Jurkat, Clone E6-1 (cell line): ENCODE data around the gene CUX1.
"Not testable (repeated sequence)": the region's sequence is repeated elsewhere in the genome, so short reads cannot be mapped to it uniquely, and the experiment has no call there.

Source experiments
- DNase-seq: peaks from one replicate; pipeline ENCODE4 v3.0.0-alpha.2; 2011; ENCODE audit warnings: low read depth, low spot score
- H3K4me3 ChIP-seq: 2 replicates; pipeline ENCODE4 v1.5.1; 2011; ENCODE audit warnings: mild to moderate bottlenecking, low read length, control low read depth, moderate library complexity

CUX1 gene

GRCh38 chr7:102006695-102007094 lies 189.3 kb downstream of the CUX1 start:
- no peak overlapping the region for H3K4me3 ChIP-seq
- no peak for DNase-seq

GRCh38 chr7:102008535-102009262 lies 191.3 kb downstream of the CUX1 start:
- no peak for DNase-seq
- H3K4me3 ChIP-seq: no peak overlapping the region

- no peak for DNase-seq
Observed at GRCh38 chr7:102009628-102010027, 192.2 kb downstream of the CUX1 start.

GRCh38 chr7:102012112-102012830 lies 194.8 kb downstream of the CUX1 start:
- H3K4me3 ChIP-seq, DNase-seq: not testable (repeated sequence)

More at GRCh38 chr7:102009628-102010027, 192.2 kb downstream of the CUX1 start:
- no peak overlapping the region for H3K4me3 ChIP-seq

GRCh38 chr7:102012941-102013461 lies 195.6 kb downstream of the CUX1 start:
- no peak for DNase-seq
- no peak overlapping the region for H3K4me3 ChIP-seq

GRCh38 chr7:102018876-102019275 lies 201.4 kb downstream of the CUX1 start:
- no peak overlapping the region for H3K4me3 ChIP-seq
- no peak for DNase-seq

- no peak overlapping the region for H3K4me3 ChIP-seq
- DNase-seq: no peak
Observed at GRCh38 chr7:102019461-102019860, 202.0 kb downstream of the CUX1 start.

GRCh38 chr7:102021841-102022618 lies 204.6 kb downstream of the CUX1 start:
- no peak for DNase-seq
- H3K4me3 ChIP-seq: no peak overlapping the region

GRCh38 chr7:102024005-102024768 lies 206.8 kb downstream of the CUX1 start:
- DNase-seq: no peak
- H3K4me3 ChIP-seq: no peak overlapping the region

- no peak for DNase-seq
- H3K4me3 ChIP-seq: no peak overlapping the region
Observed at GRCh38 chr7:102024769-102025391, 207.5 kb downstream of the CUX1 start.

GRCh38 chr7:102025777-102026176 lies 208.4 kb downstream of the CUX1 start:
- H3K4me3 ChIP-seq, DNase-seq: not testable (repeated sequence)

- H3K4me3 ChIP-seq: peak overlapping the region; percentile 24
- DNase-seq: peak; percentile 99
Observed at GRCh38 chr7:102028206-102028826, 210.9 kb downstream of the CUX1 start.

- DNase-seq: no peak
- H3K4me3 ChIP-seq: no peak overlapping the region
Observed at GRCh38 chr7:102029616-102030015, 212.2 kb downstream of the CUX1 start.

- peak; percentile 53 for DNase-seq
Observed at GRCh38 chr7:102030696-102031095, 213.3 kb downstream of the CUX1 start.

GRCh38 chr7:102036958-102037357 lies 219.5 kb downstream of the CUX1 start:
- no peak overlapping the region for H3K4me3 ChIP-seq
- no peak for DNase-seq

More at GRCh38 chr7:102030696-102031095, 213.3 kb downstream of the CUX1 start:
- no peak overlapping the region for H3K4me3 ChIP-seq

- no peak for DNase-seq
- H3K4me3 ChIP-seq: no peak overlapping the region
Observed at GRCh38 chr7:102039706-102040105, 222.3 kb downstream of the CUX1 start.

GRCh38 chr7:102040569-102040968 lies 223.1 kb downstream of the CUX1 start:
- DNase-seq: no peak
- H3K4me3 ChIP-seq: no peak overlapping the region

- no peak overlapping the region for H3K4me3 ChIP-seq
Observed at GRCh38 chr7:102042016-102042656, 224.7 kb downstream of the CUX1 start.

More at GRCh38 chr7:102042016-102042656, 224.7 kb downstream of the CUX1 start:
- no peak for DNase-seq
